GM12874 (cell line): Measurements from ENCODE around the gene INPP5D.

Experiments used
- CTCF ChIP-seq: IDR thresholded peaks from 2 replicates; pipeline ENCODE4 v1.5.1; 2011; ENCODE audit warnings: low read depth, mild to moderate bottlenecking, control low read depth, low read length, moderate library complexity; ENCODE audit not compliant: insufficient read depth

INPP5D gene

DNA sequence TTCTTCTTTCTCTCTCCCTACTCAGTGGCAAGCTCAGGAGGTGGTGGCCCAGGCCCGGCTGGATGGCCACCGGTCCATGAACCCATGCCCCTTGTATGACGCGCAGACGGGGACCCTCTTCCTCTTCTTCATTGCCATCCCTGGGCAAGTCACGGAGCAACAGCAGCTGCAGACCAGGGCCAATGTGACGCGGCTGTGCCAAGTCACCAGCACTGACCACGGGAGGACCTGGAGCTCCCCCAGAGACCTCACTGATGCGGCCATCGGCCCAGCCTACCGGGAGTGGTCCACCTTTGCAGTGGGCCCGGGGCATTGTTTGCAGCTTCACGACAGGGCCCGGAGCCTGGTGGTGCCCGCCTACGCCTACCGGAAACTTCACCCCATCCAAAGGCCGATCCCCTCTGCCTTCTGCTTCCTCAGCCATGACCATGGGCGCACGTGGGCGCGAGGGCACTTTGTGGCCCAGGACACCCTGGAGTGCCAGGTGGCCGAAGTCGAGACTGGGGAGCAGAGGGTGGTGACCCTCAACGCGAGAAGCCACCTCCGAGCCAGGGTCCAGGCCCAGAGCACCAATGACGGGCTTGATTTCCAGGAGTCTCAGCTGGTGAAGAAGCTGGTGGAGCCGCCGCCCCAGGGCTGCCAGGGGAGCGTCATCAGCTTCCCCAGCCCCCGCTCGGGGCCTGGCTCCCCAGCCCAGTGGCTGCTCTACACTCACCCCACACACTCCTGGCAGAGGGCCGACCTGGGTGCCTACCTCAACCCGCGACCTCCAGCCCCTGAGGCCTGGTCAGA, 25.9 kb upstream of the INPP5D start:
- TF ChIP-seq CTCF, result no peak

DNA sequence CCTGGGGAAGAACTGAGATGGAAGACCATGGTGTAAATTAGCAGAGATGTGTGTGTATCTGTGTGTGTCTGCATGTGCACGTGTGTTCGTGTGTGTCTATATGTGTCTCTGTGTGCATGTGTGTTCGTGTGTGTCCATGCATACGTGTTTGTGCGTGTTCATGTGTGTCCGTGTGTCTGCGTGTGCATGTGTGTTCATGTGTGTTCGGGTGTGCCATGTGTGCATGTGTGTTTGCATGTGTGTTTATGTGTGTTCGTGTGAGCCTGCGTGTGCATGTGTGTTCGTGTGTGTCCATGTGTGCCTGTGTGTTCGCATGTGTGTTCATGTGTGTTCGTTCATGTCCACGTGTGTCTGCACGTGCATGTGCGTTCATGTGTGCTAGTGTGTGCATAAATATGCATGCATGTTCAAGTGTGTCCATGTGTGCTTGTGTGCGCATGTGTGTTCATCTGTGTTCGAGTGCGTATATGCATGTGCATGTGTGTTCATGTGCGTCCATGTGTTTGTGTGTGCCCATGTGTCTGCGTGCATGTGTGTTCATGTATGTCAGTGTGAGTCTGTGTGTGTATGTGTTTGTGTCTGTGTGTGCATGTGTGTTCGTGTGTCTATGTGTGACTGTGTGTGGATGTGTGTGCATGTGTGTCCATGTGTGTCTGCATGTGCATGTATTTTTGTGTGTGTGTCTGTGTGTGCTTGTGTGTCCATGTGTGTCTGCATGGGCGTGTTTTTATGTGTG, 24.5 kb upstream of the INPP5D start:
- TF ChIP-seq CTCF, result no peak

- no peak for TF ChIP-seq CTCF
Measured at GRCh38 chr2:233036162-233036838, 23.8 kb upstream of the INPP5D start.

- no peak for TF ChIP-seq CTCF
Measured at GRCh38 chr2:233037078-233037477, 23.1 kb upstream of the INPP5D start.

DNA sequence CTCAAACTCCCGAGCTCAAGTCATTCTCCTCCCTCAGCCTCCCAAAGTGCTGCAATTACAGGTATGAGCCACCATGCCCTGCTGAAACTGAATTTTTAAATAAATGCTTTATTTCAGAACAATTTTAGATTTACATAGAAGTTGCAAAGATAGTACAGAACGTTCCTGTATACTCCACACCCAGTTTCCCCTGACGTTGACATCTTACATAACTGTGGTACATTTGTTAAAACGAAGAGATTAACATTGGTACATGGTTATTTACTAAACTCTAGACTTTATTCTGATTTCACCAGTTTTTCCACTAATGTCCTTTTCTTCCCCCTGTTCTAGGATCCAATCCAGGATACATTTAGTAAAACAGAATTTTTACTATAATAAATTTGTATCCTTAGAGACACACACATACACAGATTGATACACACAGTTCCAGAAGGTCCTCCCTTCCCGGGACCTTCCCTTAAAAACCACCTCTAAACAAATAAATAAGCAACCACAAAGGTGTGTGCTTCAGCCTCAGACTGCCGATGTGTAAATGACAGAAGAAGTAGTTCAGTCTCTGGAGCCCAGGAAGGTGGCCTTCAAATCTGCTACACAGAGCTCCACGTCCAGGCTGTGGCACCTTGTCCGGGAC, 20.8 kb upstream of the INPP5D start:
- no peak for TF ChIP-seq CTCF

GRCh38 chr2:233039846-233040530, 20.2 kb upstream of the INPP5D start:
- no peak for TF ChIP-seq CTCF
